ENCODE results near the gene IL36A.

- TF ChIP-seq ARID2 (IDR thresholded peaks at IDR 0.05) = no peak
- TF ChIP-seq, protein P1, sequence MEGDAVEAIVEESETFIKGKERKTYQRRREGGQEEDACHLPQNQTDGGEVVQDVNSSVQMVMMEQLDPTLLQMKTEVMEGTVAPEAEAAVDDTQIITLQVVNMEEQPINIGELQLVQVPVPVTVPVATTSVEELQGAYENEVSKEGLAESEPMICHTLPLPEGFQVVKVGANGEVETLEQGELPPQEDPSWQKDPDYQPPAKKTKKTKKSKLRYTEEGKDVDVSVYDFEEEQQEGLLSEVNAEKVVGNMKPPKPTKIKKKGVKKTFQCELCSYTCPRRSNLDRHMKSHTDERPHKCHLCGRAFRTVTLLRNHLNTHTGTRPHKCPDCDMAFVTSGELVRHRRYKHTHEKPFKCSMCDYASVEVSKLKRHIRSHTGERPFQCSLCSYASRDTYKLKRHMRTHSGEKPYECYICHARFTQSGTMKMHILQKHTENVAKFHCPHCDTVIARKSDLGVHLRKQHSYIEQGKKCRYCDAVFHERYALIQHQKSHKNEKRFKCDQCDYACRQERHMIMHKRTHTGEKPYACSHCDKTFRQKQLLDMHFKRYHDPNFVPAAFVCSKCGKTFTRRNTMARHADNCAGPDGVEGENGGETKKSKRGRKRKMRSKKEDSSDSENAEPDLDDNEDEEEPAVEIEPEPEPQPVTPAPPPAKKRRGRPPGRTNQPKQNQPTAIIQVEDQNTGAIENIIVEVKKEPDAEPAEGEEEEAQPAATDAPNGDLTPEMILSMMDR (IDR thresholded peaks at IDR 0.05 in 2 of 3, conservative IDR thresholded peaks at IDR 0.05 in 1 of 3; ENCODE audit: insufficient read depth in 2 of 3, low read depth in 1 of 3, low read length in 3 of 3) = no peak; a peak in 1 of 6 replicates
- TF ChIP-seq ZNF551 (CRISPR knock-in tag; IDR thresholded peaks at IDR 0.05) = no peak
- no peak for TF ChIP-seq TAF15 (IDR thresholded peaks at IDR 0.05; ENCODE audit: low read depth, low read length)
- TF ChIP-seq JUNB (CRISPR knock-in tag; conservative IDR thresholded peaks at IDR 0.05) = no peak
- no peak for TF ChIP-seq EP300 (IDR thresholded peaks at IDR 0.05; ENCODE audit: low read length)
- no peak for TF ChIP-seq ZBTB17 (CRISPR knock-in tag; IDR thresholded peaks at IDR 0.05)
- no peak for TF ChIP-seq ZNF232 (CRISPR knock-in tag; IDR thresholded peaks at IDR 0.05)
- no peak for TF ChIP-seq SMARCB1 (IDR thresholded peaks at IDR 0.05; ENCODE audit: insufficient read length, low read depth)
Measured at GRCh38 chr2:112985090-112985489, 20.2 kb upstream of the IL36A start.
